ENCODE measurements around the gene WWC1. TPM values are rescaled to one million over a fixed set of nuclear protein-coding genes. Genes with fewer than 3 reads are reported as not detected.

The WWC1 gene
- polyA plus RNA-seq, 4 donors: 22.8 to 65.1 (median 37.9) TPM

DNA sequence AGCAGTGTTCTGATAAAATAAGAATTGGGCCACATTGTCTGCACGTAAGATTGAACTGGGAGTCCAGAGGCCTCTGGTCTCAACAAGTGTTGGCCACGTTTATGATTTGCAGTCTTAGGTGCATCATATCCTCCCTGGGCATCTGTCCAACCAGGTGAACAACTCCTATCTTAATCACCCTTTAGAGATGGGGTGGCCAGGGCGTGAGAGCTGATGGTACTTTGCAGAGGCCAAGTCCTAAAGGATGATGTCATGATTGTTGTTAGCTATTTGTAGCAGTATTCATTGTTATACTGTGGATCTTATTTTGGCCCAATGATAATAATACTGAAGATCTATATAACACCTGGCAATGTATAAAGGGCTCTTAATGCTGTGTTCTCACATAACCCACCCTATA lies 121.6 kb downstream of the WWC1 start:
- Histone ChIP-seq H3K27ac (ENCODE audit: low read depth in 1 of 3, low read length in 2 of 3) (no peak overlapping the region), H3K4me3 (ENCODE audit: low read depth in 1 of 3, low read length in 3 of 3) (no peak overlapping the region), H3K36me3 (ENCODE audit: control insufficient read depth in 3 of 3, insufficient read depth in 2 of 3, low read depth in 1 of 3, low read length in 3 of 3) (peaks cover 0 to 62% (median 23%) of the 10 kb centered on the region in 3 donors), H3K9me3 (ENCODE audit: control insufficient read depth in 2 of 2, insufficient read depth in 1 of 2, low read depth in 1 of 2, low read length in 1 of 2) (no peaks in the 10 kb centered on the region), H3K4me1 (ENCODE audit: control insufficient read depth in 3 of 3, insufficient read depth in 2 of 3, low read depth in 1 of 3, low read length in 2 of 3) (no peaks in the 10 kb centered on the region), H3K27me3 (ENCODE audit: control insufficient read depth in 3 of 3, insufficient read depth in 3 of 3, low read length in 3 of 3) (no peaks in the 10 kb centered on the region)
- WGBS, 3 donors: 26 to 71% (median 45%) methylated on average over 3 of the region's 3 CpGs
- DNase-seq: peak in 1 of 2 donors; percentile 73
- no peak for FAIRE-seq

DNA sequence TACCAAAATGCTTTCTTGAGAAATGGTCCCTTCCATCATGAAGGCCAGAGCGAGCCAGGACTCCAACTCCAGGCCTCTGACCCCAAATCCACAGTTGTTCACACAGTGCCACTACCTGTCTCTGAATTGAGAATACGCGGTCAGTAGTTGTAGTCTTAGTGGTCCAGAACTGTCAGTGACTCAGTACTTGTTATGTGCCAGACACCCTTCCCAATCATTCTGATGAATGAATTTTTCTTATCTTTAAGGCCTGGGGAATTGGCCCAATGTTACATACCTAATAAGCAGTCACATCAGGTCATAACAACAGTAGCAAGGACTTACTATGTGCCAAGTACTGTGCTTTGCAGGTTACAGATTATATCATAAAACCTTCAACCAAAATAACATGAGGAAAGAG lies 122.2 kb downstream of the WWC1 start:
- DNase-seq (no peak), FAIRE-seq (no peak)
- H3K27ac ChIP-seq (ENCODE audit: low read depth in 1 of 3, low read length in 2 of 3): no peak overlapping the region
- H3K36me3 ChIP-seq (ENCODE audit: control insufficient read depth in 3 of 3, insufficient read depth in 2 of 3, low read depth in 1 of 3, low read length in 3 of 3): peaks cover 0 to 62% (median 21%) of the 10 kb centered on the region in 3 donors
- H3K4me3 ChIP-seq (ENCODE audit: low read depth in 1 of 3, low read length in 3 of 3): no peak overlapping the region
- 94 to 99% (median 98%) methylated on average over 3 of the region's 3 CpGs for WGBS, 3 donors
- no peaks in the 10 kb centered on the region for H3K9me3 ChIP-seq (ENCODE audit: control insufficient read depth in 2 of 2, insufficient read depth in 1 of 2, low read depth in 1 of 2, low read length in 1 of 2)
- H3K27me3 ChIP-seq (ENCODE audit: control insufficient read depth in 3 of 3, insufficient read depth in 3 of 3, low read length in 3 of 3): no peaks in the 10 kb centered on the region
- H3K4me1 ChIP-seq (ENCODE audit: control insufficient read depth in 3 of 3, insufficient read depth in 2 of 3, low read depth in 1 of 3, low read length in 2 of 3): no peaks in the 10 kb centered on the region

DNA sequence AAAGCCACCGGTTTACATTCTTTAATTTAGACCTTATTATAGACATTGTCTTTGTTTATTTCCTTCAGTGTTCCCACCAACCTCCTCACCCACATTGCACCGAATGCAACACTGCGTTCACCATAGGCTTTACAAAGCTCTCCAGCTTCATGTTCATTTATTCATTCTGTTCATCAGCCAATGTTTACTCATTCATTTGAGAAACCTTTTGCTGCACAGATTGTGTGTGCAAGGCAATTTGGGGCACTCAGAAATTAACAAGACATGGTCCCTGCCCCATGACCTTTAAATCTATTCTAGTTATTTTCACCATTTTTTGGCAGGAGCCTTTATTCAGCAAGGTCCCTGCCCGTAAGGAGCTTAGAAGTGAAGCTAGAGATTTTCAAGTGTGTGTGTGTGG lies 124.0 kb downstream of the WWC1 start:
- FAIRE-seq (no peak), DNase-seq (no peak)
- no peaks in the 10 kb centered on the region for H3K9me3 ChIP-seq (ENCODE audit: control insufficient read depth in 2 of 2, insufficient read depth in 1 of 2, low read depth in 1 of 2, low read length in 1 of 2)
- H3K36me3 ChIP-seq (ENCODE audit: control insufficient read depth in 3 of 3, insufficient read depth in 2 of 3, low read depth in 1 of 3, low read length in 3 of 3): peaks cover 0 to 61% (median 19%) of the 10 kb centered on the region in 3 donors
- 85 to 94% (median 86%) methylated on average over 4 of the region's 4 CpGs for WGBS, 3 donors
- no peak overlapping the region for H3K4me3 ChIP-seq (ENCODE audit: low read depth in 1 of 3, low read length in 3 of 3)
- H3K4me1 ChIP-seq (ENCODE audit: control insufficient read depth in 3 of 3, insufficient read depth in 2 of 3, low read depth in 1 of 3, low read length in 2 of 3): no peaks in the 10 kb centered on the region
- no peaks in the 10 kb centered on the region for H3K27me3 ChIP-seq (ENCODE audit: control insufficient read depth in 3 of 3, insufficient read depth in 3 of 3, low read length in 3 of 3)
- no peak overlapping the region for H3K27ac ChIP-seq (ENCODE audit: low read depth in 1 of 3, low read length in 2 of 3)

DNA sequence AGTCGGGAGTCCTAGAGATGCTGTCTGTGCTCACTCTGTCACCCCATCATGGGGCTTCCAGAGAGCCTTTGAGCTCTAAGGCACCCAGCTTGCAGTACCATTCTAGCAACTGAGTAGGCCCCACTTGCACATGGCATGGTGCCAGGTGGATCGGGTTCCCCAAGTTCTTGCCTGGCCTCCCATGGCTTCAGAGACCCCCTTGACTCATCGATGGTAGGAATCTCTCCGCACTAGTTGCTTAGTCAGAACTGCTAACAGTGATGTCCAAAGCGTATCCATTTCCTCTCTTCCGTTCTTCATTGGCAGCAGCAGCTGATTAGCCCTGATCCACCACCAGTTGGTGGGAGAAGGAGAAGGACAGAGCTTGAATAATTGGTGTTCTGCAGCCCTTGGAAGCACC lies 124.5 kb downstream of the WWC1 start:
- no peak for DNase-seq
- no peak for FAIRE-seq
- 79 to 95% (median 83%) methylated on average over 6 of the region's 6 CpGs for WGBS, 3 donors
- no peak overlapping the region for H3K27ac ChIP-seq (ENCODE audit: low read depth in 1 of 3, low read length in 2 of 3)
- no peaks in the 10 kb centered on the region for H3K4me1 ChIP-seq (ENCODE audit: control insufficient read depth in 3 of 3, insufficient read depth in 2 of 3, low read depth in 1 of 3, low read length in 2 of 3)
- H3K9me3 ChIP-seq (ENCODE audit: control insufficient read depth in 2 of 2, insufficient read depth in 1 of 2, low read depth in 1 of 2, low read length in 1 of 2): no peaks in the 10 kb centered on the region
- no peak overlapping the region for H3K4me3 ChIP-seq (ENCODE audit: low read depth in 1 of 3, low read length in 3 of 3)
- H3K36me3 ChIP-seq (ENCODE audit: control insufficient read depth in 3 of 3, insufficient read depth in 2 of 3, low read depth in 1 of 3, low read length in 3 of 3): peaks cover 0 to 62% (median 20%) of the 10 kb centered on the region in 3 donors
- H3K27me3 ChIP-seq (ENCODE audit: control insufficient read depth in 3 of 3, insufficient read depth in 3 of 3, low read length in 3 of 3): no peaks in the 10 kb centered on the region

DNA sequence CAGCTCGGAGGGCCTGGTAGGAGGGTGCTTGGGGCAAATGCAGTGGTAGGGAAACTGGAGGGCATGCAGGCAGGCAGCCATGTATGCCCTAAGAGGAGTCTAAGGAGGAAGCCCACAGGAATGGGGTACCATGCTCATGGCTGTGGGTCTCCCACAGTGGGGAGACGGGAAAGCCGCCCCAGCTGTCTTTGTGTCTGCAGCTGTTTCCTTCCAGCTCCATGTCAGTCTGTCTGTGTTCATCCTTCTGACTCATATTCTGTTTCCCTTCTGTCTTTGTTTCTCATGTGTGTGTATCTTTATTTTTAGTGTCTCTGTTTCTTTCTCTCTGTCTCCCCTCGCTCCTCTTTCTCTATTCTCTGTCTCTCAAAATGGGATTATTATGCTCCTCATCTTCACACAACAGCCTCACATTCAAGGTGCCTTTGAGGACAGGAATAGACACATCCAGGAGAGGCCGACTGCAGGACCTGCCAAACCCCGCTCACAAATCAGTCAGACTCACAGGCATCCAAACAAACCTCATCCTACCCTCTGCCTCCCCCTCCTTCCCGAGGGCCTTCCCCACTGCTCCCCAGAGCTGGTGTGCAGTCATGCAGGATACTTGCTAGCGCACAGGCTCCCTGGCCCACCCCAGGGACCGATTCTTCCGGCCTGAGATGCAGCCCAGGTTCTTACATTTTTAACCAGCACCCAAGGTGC lies 126.4 kb downstream of the WWC1 start:
- H3K27me3 ChIP-seq (ENCODE audit: control insufficient read depth in 3 of 3, insufficient read depth in 3 of 3, low read length in 3 of 3): no peaks in the 10 kb centered on the region
- no peak for DNase-seq
- 80 to 92% (median 87%) methylated on average over 10 of the region's 10 CpGs for WGBS, 3 donors
- peaks cover 0 to 61% (median 11%) of the 10 kb centered on the region in 3 donors for H3K36me3 ChIP-seq (ENCODE audit: control insufficient read depth in 3 of 3, insufficient read depth in 2 of 3, low read depth in 1 of 3, low read length in 3 of 3)
- H3K4me3 ChIP-seq (ENCODE audit: low read depth in 1 of 3, low read length in 3 of 3): no peak overlapping the region
- no peak for FAIRE-seq
- H3K27ac ChIP-seq (ENCODE audit: low read depth in 1 of 3, low read length in 2 of 3): no peak overlapping the region
- H3K9me3 ChIP-seq (ENCODE audit: control insufficient read depth in 2 of 2, insufficient read depth in 1 of 2, low read depth in 1 of 2, low read length in 1 of 2): no peaks in the 10 kb centered on the region
- no peaks in the 10 kb centered on the region for H3K4me1 ChIP-seq (ENCODE audit: control insufficient read depth in 3 of 3, insufficient read depth in 2 of 3, low read depth in 1 of 3, low read length in 2 of 3)

DNA sequence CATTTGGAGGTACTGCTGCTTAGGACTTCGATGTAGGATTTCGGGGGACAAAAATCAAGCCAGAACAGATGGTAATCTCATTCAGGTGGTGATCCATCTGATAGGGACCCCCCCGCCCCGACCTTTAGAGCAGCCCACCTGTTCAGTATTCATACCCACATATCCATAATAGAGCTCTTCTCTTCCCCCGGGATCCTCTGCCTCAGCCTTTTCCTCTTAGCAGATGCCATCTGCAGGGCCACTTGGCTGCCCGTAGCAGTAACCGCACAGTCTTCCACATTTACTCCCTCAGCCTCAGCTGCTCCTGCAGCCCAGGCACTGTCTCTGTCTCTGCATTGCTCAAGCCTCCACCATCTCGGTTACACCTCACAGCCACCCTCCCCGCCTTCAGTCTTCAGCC lies 129.0 kb downstream of the WWC1 start:
- WGBS, 3 donors: 85 to 91% (median 86%) methylated on average over 9 of the region's 9 CpGs
- H3K4me3 ChIP-seq (ENCODE audit: low read depth in 1 of 3, low read length in 3 of 3): no peak overlapping the region
- DNase-seq: no peak
- H3K27me3 ChIP-seq (ENCODE audit: control insufficient read depth in 3 of 3, insufficient read depth in 3 of 3, low read length in 3 of 3): no peaks in the 10 kb centered on the region
- H3K27ac ChIP-seq (ENCODE audit: low read depth in 1 of 3, low read length in 2 of 3): no peak overlapping the region
- peaks cover 0 to 61% (median 10%) of the 10 kb centered on the region in 3 donors for H3K36me3 ChIP-seq (ENCODE audit: control insufficient read depth in 3 of 3, insufficient read depth in 2 of 3, low read depth in 1 of 3, low read length in 3 of 3)
- H3K4me1 ChIP-seq (ENCODE audit: control insufficient read depth in 3 of 3, insufficient read depth in 2 of 3, low read depth in 1 of 3, low read length in 2 of 3): no peaks in the 10 kb centered on the region
- no peaks in the 10 kb centered on the region for H3K9me3 ChIP-seq (ENCODE audit: control insufficient read depth in 2 of 2, insufficient read depth in 1 of 2, low read depth in 1 of 2, low read length in 1 of 2)
- FAIRE-seq: no peak

DNA sequence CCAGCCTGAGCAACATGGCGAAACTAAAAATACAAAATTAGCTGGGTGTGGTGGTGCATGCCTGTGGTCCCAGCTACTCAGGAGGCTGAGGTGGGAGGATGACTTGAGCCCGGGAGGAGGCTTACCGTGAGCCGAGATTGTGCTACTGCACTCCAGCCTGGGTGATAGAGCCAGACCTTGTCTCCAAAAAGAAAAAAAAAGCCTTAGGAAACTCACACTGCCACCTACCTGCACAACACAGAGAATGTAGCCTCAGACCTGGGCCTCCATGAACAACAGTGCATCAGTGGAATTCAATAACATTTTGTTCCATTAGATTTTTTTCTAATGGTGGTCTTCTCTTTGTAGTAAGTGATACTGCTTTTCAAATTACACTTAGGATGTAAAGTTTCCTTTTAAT lies 131.0 kb downstream of the WWC1 start:
- Histone ChIP-seq H3K36me3 (ENCODE audit: control insufficient read depth in 3 of 3, insufficient read depth in 2 of 3, low read depth in 1 of 3, low read length in 3 of 3) (peaks cover 0 to 65% (median 12%) of the 10 kb centered on the region in 3 donors), H3K4me1 (ENCODE audit: control insufficient read depth in 3 of 3, insufficient read depth in 2 of 3, low read depth in 1 of 3, low read length in 2 of 3) (no peaks in the 10 kb centered on the region), H3K27me3 (ENCODE audit: control insufficient read depth in 3 of 3, insufficient read depth in 3 of 3, low read length in 3 of 3) (no peaks in the 10 kb centered on the region), H3K9me3 (ENCODE audit: control insufficient read depth in 2 of 2, insufficient read depth in 1 of 2, low read depth in 1 of 2, low read length in 1 of 2) (no peaks in the 10 kb centered on the region), H3K27ac (ENCODE audit: low read depth in 1 of 3, low read length in 2 of 3) (no peak overlapping the region), H3K4me3 (ENCODE audit: low read depth in 1 of 3, low read length in 3 of 3) (no peak overlapping the region)
- DNase-seq: peak; percentile 22 to 25
- 49 to 75% (median 66%) methylated on average over 4 of the region's 4 CpGs for WGBS, 3 donors
- no peak for FAIRE-seq

DNA sequence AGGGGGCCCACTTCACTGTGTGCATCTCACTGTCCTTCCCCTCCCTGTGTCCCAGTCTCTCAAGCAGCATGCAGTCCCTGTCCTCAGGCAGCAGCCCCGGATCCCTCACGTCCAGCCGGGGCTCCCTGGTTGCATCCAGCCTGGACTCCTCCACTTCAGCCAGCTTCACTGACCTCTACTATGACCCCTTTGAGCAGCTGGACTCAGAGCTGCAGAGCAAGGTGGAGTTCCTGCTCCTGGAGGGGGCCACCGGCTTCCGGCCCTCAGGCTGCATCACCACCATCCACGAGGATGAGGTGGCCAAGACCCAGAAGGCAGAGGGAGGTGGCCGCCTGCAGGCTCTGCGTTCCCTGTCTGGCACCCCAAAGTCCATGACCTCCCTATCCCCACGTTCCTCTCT lies 132.0 kb downstream of the WWC1 start:
- Histone ChIP-seq H3K36me3 (ENCODE audit: control insufficient read depth in 3 of 3, insufficient read depth in 2 of 3, low read depth in 1 of 3, low read length in 3 of 3) (peaks cover 0 to 64% (median 14%) of the 10 kb centered on the region in 3 donors), H3K9me3 (ENCODE audit: control insufficient read depth in 2 of 2, insufficient read depth in 1 of 2, low read depth in 1 of 2, low read length in 1 of 2) (no peaks in the 10 kb centered on the region), H3K27ac (ENCODE audit: low read depth in 1 of 3, low read length in 2 of 3) (no peak overlapping the region), H3K4me1 (ENCODE audit: control insufficient read depth in 3 of 3, insufficient read depth in 2 of 3, low read depth in 1 of 3, low read length in 2 of 3) (no peaks in the 10 kb centered on the region), H3K27me3 (ENCODE audit: control insufficient read depth in 3 of 3, insufficient read depth in 3 of 3, low read length in 3 of 3) (no peaks in the 10 kb centered on the region), H3K4me3 (ENCODE audit: low read depth in 1 of 3, low read length in 3 of 3) (no peak overlapping the region)
- DNase-seq: no peak
- FAIRE-seq: no peak
- 85 to 95% (median 87%) methylated on average over 8 to 9 of the region's 9 CpGs for WGBS, 3 donors

DNA sequence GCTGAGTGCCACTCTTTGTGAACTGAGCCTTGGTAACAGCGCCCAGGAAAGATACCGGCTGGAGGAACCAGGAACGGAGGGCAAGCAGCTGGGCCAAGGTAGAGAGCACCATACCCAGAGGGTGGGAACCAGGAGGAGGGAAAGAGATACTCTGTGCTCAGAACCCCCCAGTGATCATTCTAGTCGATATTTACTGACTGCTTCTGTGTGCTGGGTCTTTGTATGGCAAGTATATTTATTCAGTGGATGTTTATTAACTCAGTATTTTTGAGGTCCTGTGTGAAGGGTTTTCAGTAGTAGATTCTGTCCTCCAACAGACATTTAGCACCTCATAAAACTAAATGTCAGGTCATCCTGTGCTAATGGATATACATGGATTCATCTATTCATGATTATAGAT lies 132.5 kb downstream of the WWC1 start:
- WGBS, 3 donors: 84% methylated on average over 4 of the region's 4 CpGs
- Histone ChIP-seq H3K4me1 (ENCODE audit: control insufficient read depth in 3 of 3, insufficient read depth in 2 of 3, low read depth in 1 of 3, low read length in 2 of 3) (no peaks in the 10 kb centered on the region), H3K4me3 (ENCODE audit: low read depth in 1 of 3, low read length in 3 of 3) (no peak overlapping the region), H3K27me3 (ENCODE audit: control insufficient read depth in 3 of 3, insufficient read depth in 3 of 3, low read length in 3 of 3) (no peaks in the 10 kb centered on the region), H3K36me3 (ENCODE audit: control insufficient read depth in 3 of 3, insufficient read depth in 2 of 3, low read depth in 1 of 3, low read length in 3 of 3) (peaks cover 0 to 64% (median 10%) of the 10 kb centered on the region in 3 donors), H3K27ac (ENCODE audit: low read depth in 1 of 3, low read length in 2 of 3) (no peak overlapping the region), H3K9me3 (ENCODE audit: control insufficient read depth in 2 of 2, insufficient read depth in 1 of 2, low read depth in 1 of 2, low read length in 1 of 2) (no peaks in the 10 kb centered on the region)
- DNase-seq: no peak
- FAIRE-seq: no peak

All from small intestine (tissue), 7 donors.